ENCODE results near the gene POMGNT1.

DNA sequence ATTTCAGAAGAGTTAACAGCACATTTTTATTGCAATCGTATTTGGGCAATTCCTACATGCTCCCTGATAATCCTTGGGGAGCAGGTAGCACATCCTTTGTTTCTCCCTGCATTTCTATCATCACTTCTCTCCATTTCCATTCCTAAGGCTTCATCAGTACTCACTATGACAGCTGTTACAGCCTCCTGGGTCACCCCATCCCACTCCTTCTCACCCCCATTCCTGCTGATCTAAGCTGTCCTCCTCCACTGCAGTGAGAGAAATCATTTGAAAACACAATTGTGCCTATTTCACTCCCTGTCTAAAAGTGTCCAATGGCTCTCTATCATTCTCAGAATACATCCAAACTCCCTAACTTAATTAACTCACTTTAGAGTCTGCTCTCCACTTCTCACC lies 40.3 kb downstream of the POMGNT1 start:
- TF ChIP-seq CBX8 (IDR thresholded peaks at IDR 0.05; ENCODE audit: borderline replicate concordance, low read depth, low read length), result no peak
- no peak for TF ChIP-seq POLR2A (IDR thresholded peaks at IDR 0.05; ENCODE audit: control extremely low read depth in 1 of 2, low read depth in 2 of 2, low read length in 2 of 2)
- no peak for TF ChIP-seq SP1 (IDR thresholded peaks at IDR 0.05; ENCODE audit: low read depth, low read length)
- no peak for TF ChIP-seq CTCF (IDR thresholded peaks at IDR 0.05; ENCODE audit: control extremely low read depth in 1 of 3, insufficient read depth in 1 of 3, low read depth in 1 of 3, low read length in 3 of 3)
- TF ChIP-seq, protein P1, sequence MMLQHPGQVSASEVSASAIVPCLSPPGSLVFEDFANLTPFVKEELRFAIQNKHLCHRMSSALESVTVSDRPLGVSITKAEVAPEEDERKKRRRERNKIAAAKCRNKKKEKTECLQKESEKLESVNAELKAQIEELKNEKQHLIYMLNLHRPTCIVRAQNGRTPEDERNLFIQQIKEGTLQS (IDR thresholded peaks at IDR 0.05; ENCODE audit: insufficient read depth, low read depth, low read length), result no peak
- TF ChIP-seq ATF2 (IDR thresholded peaks at IDR 0.05; ENCODE audit: low read length), result no peak
- TF ChIP-seq CHD2 (IDR thresholded peaks at IDR 0.05; ENCODE audit: low read length), result no peak
- TF ChIP-seq POLR2AphosphoS5 (IDR thresholded peaks at IDR 0.05; ENCODE audit: low read depth, low read length), result no peak
- TF ChIP-seq GABPA (IDR thresholded peaks at IDR 0.05; ENCODE audit: borderline replicate concordance, insufficient read depth, low read length), result no peak
- no peak for TF ChIP-seq CREB1 (IDR thresholded peaks at IDR 0.05)
